Muscle of arm (tissue), 12 donors: Measurements from ENCODE around the gene TMEM53. TPM values are rescaled to one million over a fixed set of nuclear protein-coding genes. Genes with fewer than 3 reads are reported as not detected.

Experiments
- DNase-seq: peaks from one replicate; pipeline ENCODE4 v3.0.0-alpha.2; 2013
- polyA plus RNA-seq, 12 donors: library from polyadenylated mRNA; unstranded; fragments of 120-200 nt; gene quantifications; one replicate each; pipeline ENCODE4 v1.2.1, GENCODE V29; 2013; ENCODE audit not compliant: insufficient read length in 12 of 12

Gene TMEM53
- polyA plus RNA-seq, 12 donors, result 4.5 to 7.7 (median 5.4) TPM; not detected in 2

DNA sequence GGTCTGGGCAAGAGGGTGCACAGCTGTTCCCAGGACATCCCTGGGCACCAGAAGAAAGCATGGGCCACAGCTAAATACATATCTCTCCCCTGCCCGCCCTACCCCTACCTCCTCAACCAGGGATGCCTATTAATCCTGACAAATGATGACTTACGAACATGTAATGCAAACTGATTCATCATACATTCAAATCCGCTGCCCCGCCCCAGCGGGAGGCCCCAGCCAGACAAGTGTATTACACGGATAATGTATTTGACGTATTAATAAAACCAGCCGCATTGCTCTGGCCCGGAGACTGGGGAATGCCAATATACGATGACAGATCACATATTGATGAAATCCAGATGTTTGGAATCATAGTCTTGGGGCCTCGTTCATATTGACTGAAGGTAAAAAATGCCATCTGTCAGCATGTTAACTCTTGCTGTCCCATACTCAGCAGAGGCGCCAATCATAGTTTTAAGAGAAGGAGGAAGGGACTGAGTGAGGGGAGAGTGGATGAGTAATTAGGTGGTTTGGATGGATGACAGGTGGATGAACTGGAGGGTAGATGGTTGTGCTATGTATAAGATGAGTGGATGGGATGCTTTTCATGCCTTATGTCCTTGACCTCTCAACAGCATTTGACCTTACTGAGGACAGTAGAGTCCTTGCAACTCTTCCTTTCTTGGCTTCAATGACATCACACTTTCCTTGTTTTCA, 68.2 kb downstream of the TMEM53 start:
- DNase-seq, result no peak

GRCh38 chr1:44604157-44604955, 69.9 kb downstream of the TMEM53 start:
- DNase-seq, result no peak

GRCh38 chr1:44603718-44604117, 70.6 kb downstream of the TMEM53 start:
- DNase-seq, result no peak

Other genes with a start within 250 kb of the TMEM53 start
- gene ARMH1, start 233 bp upstream of the TMEM53 start, polyA plus RNA-seq, result 1 to 10 TPM in 7 of 12 donors, under 1 TPM in 3, not detected in 2; 0.80 to 4.7 (median 1.4) TPM
- gene RNU5D-1, start 56.7 kb upstream of the TMEM53 start, polyA plus RNA-seq, result not detected
- gene KIF2C, start 65.4 kb upstream of the TMEM53 start, polyA plus RNA-seq, result 10 to 100 TPM in 8 of 12 donors, 1 to 10 TPM in 3, not detected in 1; 6.9 to 20.1 (median 11.8) TPM
- gene RPS8, start 101.1 kb upstream of the TMEM53 start, polyA plus RNA-seq, result 1,000 to 10,000 TPM; 2,504 to 4,101 (median 2,818) TPM
- 1 to 10 TPM in 1 of 12 donors, under 1 TPM in 10, not detected in 1; 0.10 to 7.0 (median 0.29) TPM for gene BEST4, start 113.7 kb upstream of the TMEM53 start, polyA plus RNA-seq
- gene PLK3, start 125.9 kb upstream of the TMEM53 start, polyA plus RNA-seq, result 10 to 100 TPM in 9 of 12 donors, 1 to 10 TPM in 2, not detected in 1; 6.9 to 19.2 (median 11.9) TPM
- gene DYNLT4, start 132.9 kb upstream of the TMEM53 start, polyA plus RNA-seq, result under 1 TPM in 6 of 12 donors, not detected in 6; 0.17 to 0.45 (median 0.32) TPM
- gene BTBD19, start 134.0 kb upstream of the TMEM53 start, polyA plus RNA-seq, result 10 to 100 TPM in 4 of 12 donors, 1 to 10 TPM in 7, not detected in 1; 4.2 to 12.8 (median 6.9) TPM
- 10 to 100 TPM in 4 of 12 donors, 1 to 10 TPM in 7, not detected in 1; 5.6 to 49.7 (median 8.7) TPM for gene PTCH2, start 168.8 kb upstream of the TMEM53 start, polyA plus RNA-seq